Activated CD4-positive, alpha-beta T cell treated with anti-CD3 and anti-CD28 coated beads, Interleukin-2, amount 50 U/mL, for 4 hours (primary cell): Measurements from ENCODE around the gene KCNJ10.
A peak's percentile ranks its signal among the peaks of the same experiment; 100 is the strongest.

ENCODE experiments used
- DNase-seq, 2 experiments: peaks; one replicate each; pipeline ENCODE4 v3.0.0-alpha.2; 2020

KCNJ10 gene

GRCh38 chr1:160082926-160083325 lies 13.0 kb upstream of the KCNJ10 start:
- no peak for DNase-seq

GRCh38 chr1:160082487-160082886 lies 12.5 kb upstream of the KCNJ10 start:
- DNase-seq = no peak

- DNase-seq = no peak
Observed at GRCh38 chr1:160081261-160081936, 11.4 kb upstream of the KCNJ10 start, which contains the start of gene KCNJ9. TSS of gene KCNJ9 (plus strand) at chr1:160081538. CDS start at chr1:160084031, 2,493 bp downstream.

DNA sequence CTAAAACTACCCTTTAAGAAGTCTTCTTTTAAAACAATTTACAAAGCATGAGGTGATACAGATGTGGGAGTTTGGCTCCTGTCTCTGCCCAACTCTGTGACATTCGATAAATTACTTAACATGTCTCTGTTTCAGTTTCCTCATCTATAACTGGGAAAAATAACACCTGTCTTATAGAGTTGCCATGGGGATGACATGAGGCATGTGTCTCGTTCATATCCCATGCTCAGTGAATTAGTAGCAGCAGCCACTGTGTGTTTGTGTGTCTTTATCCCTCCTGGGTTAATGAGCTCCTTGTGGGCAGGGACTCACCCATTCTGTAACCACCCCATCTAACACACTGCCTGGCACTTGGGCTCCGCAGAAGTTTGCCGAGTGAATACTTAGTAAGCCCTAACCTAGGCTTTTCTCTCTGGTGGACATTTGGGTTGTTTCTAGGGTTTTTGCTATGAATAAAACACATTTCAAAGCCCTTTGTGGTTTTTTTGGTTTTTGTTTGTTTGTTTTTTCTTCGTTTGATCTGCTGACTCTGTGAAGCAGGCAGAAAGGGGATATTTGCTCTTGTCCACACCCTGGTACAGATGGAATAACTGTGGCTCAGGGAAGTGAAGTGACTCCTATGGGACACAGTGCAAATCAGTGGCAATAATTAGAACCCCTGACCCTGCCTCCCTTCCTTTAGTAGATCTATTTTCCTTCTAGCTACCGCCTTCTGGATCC lies 10.6 kb upstream of the KCNJ10 start:
- DNase-seq = no peak

- no peak for DNase-seq
Observed at GRCh38 chr1:160079448-160079847, 9.5 kb upstream of the KCNJ10 start.

GRCh38 chr1:160078512-160079195 lies 8.7 kb upstream of the KCNJ10 start:
- peak; percentile 44 to 47 for DNase-seq

DNA sequence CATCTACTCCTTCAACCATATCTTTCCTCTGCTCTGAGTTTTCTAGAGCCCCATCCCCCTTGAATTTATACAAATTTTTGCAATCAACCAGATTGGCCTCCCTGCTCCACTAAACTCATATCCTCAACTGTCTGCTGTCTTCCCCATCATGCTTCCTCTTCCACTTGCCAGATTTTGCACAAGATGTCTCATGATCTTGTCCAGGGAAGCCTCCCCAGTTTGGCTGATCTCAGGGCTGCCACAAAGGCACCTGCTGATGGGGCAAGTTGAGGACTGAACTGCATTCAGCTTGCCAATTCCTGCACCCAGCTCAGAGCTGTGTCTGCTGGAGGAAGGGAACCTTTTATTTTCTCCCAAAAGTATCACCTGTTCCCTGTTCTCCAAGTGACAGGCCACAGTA lies 7.5 kb upstream of the KCNJ10 start:
- DNase-seq = no peak

- DNase-seq = no peak
Observed at GRCh38 chr1:160076295-160076694, 6.3 kb upstream of the KCNJ10 start.

- no peak for DNase-seq
Observed at GRCh38 chr1:160075836-160076235, 5.9 kb upstream of the KCNJ10 start.

DNA sequence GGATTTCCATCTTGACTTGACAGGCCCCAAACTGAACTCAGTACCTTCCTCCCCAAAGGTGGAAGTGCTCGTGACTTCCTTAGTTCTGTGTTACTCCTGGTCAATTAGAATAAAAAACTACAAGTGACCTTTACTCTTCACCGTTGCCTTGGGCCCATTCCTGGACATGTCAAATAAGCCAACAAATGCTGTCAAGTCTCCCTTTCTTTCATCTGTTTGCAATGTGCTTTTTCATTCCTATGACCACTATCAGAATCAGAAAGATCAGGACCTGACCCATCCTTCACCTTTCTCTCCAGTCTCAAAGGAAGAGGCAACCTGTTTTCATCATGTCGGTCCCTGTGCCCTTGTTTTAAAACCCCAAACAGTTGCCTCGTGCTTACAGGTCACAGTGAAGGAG lies 4.9 kb upstream of the KCNJ10 start:
- DNase-seq = no peak

GRCh38 chr1:160071289-160071688 lies 1.3 kb upstream of the KCNJ10 start:
- DNase-seq = no peak

- DNase-seq = peak; percentile 55 to 58
Observed at GRCh38 chr1:160070243-160071163, 543 bp upstream of the KCNJ10 start.

DNA sequence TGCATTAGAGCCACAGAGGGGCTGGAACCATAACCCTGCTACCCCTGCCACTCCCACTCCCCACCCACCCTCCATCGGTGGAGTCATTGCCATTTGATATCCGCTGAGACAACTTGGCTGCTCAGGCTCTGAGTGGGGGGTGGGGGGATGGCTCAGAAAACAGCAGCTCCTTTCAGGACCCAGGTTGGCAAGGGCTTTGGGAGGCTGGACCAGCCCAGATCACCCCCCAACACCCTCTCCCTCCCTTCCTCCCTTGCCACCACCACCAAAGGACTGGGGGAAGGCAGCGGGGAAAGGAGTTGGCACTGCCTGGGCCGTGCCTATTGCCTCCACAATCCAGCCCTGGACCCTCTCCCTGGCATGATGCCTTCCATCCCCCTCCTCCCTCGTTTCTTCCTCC lies 1.7 kb downstream of the KCNJ10 start:
- DNase-seq = no peak

DNA sequence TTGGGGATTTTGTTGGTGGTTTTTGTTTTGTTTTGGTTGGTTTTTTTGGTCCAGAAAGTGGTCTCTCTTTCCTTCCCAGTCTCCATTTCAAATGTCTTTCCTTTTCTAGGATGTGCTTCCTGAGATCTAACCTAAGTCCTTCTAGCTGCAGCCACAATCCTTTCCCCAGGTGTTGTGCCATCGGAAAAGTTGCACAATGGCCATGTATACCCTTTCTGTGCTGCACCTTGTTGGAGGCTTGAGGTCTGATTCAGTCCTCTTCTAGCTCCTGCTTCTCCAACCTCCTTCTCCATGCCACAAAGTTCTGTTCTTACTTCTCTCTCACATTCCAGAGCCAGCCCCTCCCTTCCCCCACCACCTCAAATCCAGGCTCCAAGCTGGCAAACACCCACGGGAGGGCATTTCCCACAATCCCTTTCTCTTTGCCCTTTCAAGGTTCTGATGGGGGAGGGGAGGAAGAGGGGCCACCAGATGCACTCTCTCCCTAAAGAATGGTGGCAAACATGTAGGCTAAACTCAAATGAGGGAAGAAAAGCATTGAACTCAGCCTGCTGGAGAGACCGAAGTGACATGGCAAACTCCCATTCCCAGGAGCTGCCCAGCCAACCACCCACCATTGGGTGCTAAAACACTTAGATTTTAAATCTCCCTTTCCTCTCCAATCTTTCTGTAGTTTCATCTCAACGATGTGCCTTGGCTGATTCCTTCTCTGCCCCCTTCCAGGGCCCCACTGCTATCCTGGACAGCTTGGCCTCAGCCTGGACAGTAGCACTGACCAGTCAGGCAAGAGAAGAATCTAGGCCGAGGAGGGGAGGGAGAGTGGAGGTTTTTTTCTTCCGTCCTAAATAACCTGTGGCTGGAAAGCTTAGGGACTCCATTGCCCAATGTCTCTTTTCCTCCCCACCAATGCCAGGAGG lies 2.9 kb downstream of the KCNJ10 start:
- no peak for DNase-seq

DNA sequence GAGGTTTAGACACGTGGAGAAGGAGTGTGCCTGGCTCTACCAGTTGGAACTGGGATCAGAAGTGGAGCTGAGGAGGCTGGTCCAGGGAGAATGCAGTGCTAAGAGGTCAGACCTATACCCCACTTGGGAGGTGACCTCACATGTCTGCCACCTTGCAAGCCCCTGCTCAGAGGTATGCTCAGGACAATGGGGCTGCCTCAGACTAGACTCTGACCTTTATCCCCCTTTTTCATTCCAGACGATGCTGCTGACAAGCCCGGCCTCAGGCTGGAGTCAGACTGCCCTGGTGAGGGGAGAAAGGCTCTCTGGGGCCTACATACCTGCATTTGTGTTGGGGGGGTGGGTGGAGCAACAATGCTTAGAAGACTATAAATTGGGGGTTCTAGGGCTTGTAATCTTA lies 5.2 kb downstream of the KCNJ10 start:
- DNase-seq = no peak

GRCh38 chr1:160064164-160064563 lies 5.8 kb downstream of the KCNJ10 start:
- DNase-seq = no peak

DNA sequence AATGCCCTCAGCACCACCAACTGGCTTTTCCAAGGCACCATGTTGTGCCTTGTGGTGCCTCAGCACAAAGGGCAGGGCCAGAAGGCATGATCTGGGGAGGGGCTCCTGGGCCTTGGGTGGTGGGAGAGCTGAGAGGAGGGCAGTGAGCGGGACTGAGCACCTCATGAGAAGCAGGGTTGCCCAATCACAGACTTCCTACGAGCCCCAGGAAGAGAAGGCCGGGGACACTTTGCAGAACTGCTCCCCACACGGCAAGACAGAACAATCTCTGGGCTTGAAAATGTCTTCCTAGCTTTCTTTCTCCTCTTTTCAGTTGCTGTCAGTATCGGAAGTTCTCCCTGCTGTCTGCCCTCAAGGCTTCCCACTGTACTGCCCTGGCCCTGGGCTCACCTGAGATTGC lies 6.8 kb downstream of the KCNJ10 start:
- DNase-seq = no peak

GRCh38 chr1:160062230-160062532 lies 7.8 kb downstream of the KCNJ10 start:
- DNase-seq = no peak

DNA sequence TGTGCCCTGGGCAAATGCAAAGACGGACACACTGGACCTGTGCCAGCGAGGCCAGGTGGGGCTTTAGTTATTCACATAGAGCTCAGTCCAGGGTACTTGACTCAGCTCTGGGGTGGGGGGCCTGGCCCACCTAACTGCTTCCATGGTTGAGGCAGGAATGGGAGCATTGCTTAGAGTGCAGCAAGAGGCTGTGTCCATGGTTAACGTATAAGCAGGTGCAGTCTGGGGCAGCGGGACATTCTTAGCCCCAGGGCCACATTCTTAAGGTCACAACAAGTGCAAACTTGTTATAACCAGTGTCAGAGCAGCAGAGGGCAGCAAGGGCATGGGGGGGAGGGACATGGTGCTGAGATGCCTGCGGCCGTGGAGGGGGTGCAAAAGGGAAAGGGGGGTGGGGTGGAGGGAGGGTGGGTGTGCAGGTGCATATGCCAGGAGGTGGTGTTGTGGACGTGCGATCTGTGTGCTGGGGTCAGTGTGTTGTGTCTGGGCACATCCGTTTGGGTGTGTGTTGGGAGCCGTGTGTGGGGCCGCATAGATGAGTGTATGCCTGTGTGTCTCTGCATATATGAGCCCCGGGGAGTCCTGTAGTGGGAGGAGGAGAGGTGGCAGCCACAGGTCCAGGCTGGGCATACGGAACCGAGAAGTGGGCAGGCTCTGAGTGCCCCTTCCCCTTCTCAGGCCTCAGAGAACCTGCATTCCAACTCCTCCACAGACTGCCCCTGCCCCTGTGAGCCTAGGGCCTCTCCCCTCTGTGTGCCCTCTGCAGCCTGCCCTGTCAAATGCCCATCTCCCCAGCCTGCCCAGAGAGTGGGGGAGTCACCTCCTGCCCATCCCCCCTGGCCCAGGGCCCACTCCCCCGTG lies 8.4 kb downstream of the KCNJ10 start:
- DNase-seq = no peak

- DNase-seq = no peak
Observed at GRCh38 chr1:160058087-160058486, 11.9 kb downstream of the KCNJ10 start.

GRCh38 chr1:160056648-160057169 lies 13.3 kb downstream of the KCNJ10 start:
- no peak for DNase-seq
